K562 (cell line): ENCODE data around the gene SFI1.

Experiments
- EZH2 ChIP-seq: IDR thresholded peaks from 2 replicates; pipeline ENCODE4 v1.6.1; 2012; ENCODE audit warnings: low read depth, mild to moderate bottlenecking, inconsistent platforms, low read length, borderline replicate concordance
- MYNN ChIP-seq, 2 experiments: sonication (generic); formaldehyde crosslinking in 1 of 2; IDR thresholded peaks; 2 replicates each; pipeline versions ENCODE4 v1.5.0 to v1.6.1; 2016 to 2020; ENCODE audit warnings: antibody characterized with exemption in 1 of 2, missing genetic modification reagents in 1 of 2
- RFX7 ChIP-seq: fragments of 250-450 bp; sonication (Bioruptor Pico); IDR thresholded peaks from 2 replicates; pipeline ENCODE4 v1.5.1; 2021; ENCODE audit warnings: mild to moderate bottlenecking

DNA sequence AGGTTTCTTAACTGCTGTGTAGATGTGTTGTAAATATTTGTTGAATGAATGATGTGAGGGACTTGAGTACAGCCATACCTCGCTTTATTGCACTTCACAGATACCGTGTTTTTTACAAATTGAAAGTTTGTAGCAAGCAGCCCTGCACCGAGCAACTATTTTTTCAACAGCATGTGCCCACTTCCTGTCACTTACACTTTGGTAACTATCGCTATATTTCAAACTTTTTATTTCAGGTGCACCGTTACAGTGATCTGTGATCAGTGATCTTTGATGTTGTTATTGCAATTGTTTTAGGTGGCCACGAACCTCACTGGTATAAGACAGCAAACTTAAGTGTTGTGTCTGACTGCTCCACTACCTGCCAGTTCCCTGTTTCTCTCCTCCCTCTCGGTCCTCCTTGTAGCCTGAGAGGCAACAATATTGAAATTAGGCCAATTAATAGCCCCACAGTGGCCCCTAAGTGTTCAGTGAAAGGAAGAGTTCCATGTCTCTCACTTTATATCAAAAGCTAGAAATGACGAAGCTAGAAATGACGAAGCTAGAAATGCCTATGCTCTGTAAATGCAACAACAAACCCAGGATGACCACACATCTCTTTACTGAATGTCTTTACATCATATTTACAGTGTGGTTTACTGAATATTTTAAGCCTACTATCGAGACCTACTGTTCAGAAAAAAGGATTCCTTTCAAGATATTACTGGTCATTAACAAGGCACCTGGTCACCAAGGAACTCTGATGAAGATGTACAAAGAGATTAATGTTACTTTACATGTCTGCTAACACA lies 1.0 kb downstream of the SFI1 start:
- TF ChIP-seq MYNN (IDR thresholded peaks at IDR 0.05), result no peak
- no peak for TF ChIP-seq MYNN (CRISPR knock-in tag; IDR thresholded peaks at IDR 0.05)
- no peak for TF ChIP-seq EZH2
- TF ChIP-seq RFX7 (CRISPR knock-in tag), result no peak
